Measurements from ENCODE around the gene PUDP.
A peak's percentile ranks its signal among the peaks of the same experiment; 100 is the strongest.

The PUDP gene

DNA sequence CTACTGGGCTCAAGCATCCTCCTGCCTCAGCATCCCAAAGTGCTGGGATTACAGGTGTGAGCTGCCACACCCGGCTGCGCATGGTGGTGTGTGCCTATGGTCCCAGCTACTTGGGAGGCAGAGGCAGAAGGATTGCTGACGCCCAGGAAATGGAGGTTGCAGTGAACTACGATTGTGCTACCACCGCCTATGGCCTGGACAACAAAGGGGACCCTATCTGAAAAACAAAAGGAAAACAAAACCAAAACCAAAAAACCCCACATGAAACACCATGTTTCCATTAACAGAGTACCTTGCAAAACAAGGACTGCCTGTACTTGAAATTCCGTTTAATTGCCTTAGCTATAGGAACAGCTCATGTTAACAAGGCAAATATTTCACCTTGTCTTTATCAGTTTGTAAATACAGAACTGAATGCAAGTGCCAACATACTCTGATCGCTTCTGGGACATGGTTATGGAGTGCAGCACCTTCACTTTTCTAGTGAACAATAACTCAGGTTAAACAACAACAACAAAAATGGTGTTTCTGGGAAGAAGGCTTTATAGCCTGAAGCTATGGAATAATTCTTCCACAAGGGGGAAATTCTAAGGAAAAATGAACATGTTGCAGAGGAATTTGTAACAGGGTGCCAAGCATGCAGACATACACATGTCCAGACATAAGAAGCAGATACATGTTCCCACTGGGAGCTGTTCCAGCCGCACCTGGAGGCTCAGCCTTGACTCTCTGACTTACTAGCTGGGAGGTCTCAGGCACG is 73.6 kb downstream of the PUDP start:
- no peak for DNase-seq (ENCODE audit: low read depth, low spot score)

DNA sequence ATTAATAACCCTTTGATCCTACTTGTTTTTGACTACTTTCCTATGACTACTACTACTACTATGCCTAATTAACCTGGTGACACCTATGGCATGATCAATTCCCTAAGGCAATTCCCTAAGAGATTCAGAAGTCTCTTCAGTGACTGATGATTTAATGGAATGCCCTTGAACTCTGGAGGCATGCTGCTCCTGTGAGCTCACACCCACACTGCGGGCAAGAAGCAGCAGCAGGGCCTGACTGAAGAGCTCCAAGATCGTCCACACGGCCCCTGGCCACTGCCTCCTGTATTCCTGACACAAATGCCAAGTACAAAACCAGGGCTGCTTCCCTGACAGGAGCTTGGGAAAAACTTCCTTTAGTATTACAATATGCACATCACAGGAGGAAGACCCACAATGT is 74.6 kb downstream of the PUDP start:
- no peak for DNase-seq (ENCODE audit: low read depth, low spot score)

- DNase-seq (ENCODE audit: low read depth, low spot score), result no peak
These were observed 75.1 kb downstream of the PUDP start for GRCh38 chrX:7072856-7073255.

DNA sequence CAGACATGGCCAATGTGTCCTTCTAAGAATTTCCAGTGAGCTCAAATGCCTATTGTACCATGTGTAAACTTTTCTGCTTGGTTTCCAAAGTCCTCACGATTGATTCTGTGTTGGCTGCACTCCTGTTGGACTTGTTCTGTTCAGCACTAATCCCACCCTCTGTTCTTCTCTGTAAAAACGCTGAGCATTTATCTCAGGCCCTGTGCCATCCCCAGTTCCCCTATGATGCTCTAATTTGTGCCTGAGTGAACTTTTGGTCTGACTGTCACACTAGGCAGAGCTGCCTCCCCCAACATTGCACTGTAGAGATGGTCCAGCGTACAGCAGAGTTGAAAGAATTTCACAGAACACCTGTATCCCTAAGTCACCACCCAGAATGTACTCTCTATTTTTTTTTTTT is 76.6 kb downstream of the PUDP start:
- DNase-seq (ENCODE audit: low read depth, low spot score), result no peak

- no peak for DNase-seq (ENCODE audit: low read depth, low spot score)
These were observed 78.4 kb downstream of the PUDP start for GRCh38 chrX:7069556-7069955.

GRCh38 chrX:7068939-7069367 is 79.0 kb downstream of the PUDP start:
- peak; percentile 48 for DNase-seq (ENCODE audit: low read depth, low spot score)

- DNase-seq (ENCODE audit: low read depth, low spot score), result no peak
These were observed 80.7 kb downstream of the PUDP start for GRCh38 chrX:7067256-7067655.

DNA sequence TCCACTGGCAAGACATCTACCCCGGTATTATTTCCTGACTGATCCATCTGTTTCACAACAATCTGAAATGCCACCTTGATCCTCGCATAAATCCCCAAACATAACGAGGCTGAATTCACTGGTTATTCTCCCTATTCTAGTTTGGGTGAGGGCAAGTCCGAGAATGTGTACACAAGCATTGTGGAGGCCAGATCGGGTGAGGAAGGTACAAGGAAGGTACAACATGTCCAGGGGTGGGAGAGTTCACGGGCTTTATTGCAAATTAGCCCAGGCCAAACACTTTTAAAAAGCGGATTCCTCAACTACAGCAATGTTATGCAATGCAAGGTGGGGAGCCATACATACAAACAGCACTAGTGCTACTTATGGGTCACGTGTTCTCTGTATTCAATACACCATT is 82.5 kb downstream of the PUDP start:
- DNase-seq (ENCODE audit: low read depth, low spot score), result no peak

GRCh38 chrX:7062903-7063302 is 85.0 kb downstream of the PUDP start:
- no peak for DNase-seq (ENCODE audit: low read depth, low spot score)

GRCh38 chrX:7062276-7062675 is 85.7 kb downstream of the PUDP start:
- DNase-seq (ENCODE audit: low read depth, low spot score), result no peak

- DNase-seq (ENCODE audit: low read depth, low spot score), result no peak
These were observed 86.5 kb downstream of the PUDP start for GRCh38 chrX:7061429-7061828.

GRCh38 chrX:7060444-7060843 is 87.5 kb downstream of the PUDP start:
- no peak for DNase-seq (ENCODE audit: low read depth, low spot score)

GRCh38 chrX:7059859-7060258 is 88.1 kb downstream of the PUDP start:
- no peak for DNase-seq (ENCODE audit: low read depth, low spot score)

- no peak for DNase-seq (ENCODE audit: low read depth, low spot score)
These were observed 88.6 kb downstream of the PUDP start for GRCh38 chrX:7059214-7059838.

DNA sequence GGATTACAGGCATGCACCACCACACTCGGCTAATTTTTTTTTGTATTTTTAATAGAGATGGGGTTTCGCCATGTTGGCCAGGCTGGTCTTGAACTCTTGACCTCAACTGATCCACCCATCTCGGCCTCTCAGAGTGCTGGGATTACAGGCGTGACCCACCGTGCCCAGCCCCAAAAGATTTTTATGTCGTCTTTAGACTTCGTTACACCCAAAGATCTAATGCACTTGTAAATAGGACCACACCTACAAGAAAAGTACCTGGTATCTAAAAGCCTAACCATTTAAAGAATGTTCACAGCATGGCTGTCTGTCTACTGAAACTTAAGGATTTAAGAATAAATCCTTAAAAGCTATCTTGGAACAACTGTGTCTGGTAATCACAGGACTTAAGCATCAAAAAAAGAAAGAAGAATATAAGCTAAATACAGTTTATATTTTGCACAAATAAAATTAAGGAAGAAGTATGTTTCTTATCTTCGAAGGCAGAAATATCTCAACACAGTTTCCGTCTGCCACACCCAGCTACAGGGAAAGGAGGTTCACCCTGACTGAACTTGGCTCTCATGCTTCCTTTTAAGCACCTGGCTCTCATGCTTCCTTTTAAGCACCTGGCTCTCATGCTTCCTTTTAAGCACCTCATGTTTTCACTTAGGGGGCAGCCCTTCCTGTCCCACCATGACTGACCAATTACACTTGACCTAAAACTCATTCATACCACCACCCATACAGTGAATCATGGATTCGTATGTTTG is 92.4 kb downstream of the PUDP start:
- no peak for DNase-seq (ENCODE audit: low read depth, low spot score)

DNA sequence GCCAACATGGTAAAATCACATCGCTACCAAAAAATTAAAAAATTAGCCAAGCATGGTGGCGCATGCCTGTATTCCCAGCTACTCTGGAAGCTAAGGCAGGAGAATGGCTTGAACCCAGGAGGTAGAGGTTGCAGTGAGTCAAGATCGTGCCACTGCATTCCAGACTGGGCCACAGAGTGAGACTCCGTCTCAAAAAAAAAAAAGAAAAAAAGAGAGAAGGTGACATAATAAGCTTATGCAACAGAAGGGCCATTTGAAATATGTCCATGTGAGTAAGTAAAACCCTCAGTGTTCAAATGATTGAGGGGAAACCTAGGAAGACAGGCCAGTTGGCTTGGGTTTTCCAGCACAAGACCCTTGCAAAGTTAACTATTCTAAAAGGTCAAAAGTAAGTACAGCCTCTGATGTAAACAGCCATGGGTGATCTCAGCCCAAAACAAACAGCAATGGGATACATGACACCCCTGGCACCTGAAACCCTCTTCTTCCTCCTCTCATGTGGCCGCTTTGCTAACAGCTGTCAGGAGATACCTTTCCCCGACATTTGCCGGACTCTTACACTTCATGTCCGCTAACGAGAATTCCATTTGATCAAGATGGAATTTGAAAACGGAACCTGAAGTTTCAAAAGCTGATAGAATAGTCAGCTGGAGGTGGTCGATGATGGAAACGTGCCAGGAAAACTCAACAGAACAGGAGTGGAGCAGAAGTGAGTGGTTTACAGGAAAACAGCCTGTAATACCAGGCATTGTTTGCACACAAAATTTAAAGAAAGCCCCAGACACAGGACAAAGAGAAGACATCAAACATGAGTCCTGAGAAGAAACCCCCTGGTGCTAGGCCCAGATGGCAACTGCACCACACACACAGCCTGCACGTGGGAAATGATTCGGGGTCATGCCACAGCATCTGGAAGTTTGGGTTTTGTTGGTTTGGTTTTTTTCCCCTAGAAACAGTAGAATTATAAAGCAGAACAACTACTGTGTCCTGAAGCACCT is 93.4 kb downstream of the PUDP start:
- peak; percentile 24 for DNase-seq (ENCODE audit: low read depth, low spot score)

GRCh38 chrX:7052541-7052940 is 95.4 kb downstream of the PUDP start:
- no peak for DNase-seq (ENCODE audit: low read depth, low spot score)

DNA sequence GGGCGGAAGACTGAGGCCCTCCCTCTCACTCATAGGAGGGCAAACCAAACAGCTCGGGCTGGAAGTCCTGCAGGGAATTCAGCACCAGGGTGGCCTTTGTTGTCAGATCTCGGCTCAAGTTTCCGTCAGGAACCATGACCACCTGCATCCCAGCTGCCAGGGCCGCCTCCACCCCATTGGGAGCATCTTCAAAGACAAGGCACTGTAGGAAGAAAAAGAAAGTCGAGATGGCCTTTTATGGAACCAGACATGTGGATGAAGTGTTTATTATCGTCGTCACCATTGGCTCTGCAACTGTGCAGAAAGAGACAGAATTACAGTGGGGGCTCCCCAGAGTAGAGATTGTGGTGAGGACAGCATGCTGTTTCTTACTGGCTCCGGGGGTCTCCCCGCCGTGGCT is 97.7 kb downstream of the PUDP start:
- DNase-seq (ENCODE audit: low read depth, low spot score), result no peak

DNA sequence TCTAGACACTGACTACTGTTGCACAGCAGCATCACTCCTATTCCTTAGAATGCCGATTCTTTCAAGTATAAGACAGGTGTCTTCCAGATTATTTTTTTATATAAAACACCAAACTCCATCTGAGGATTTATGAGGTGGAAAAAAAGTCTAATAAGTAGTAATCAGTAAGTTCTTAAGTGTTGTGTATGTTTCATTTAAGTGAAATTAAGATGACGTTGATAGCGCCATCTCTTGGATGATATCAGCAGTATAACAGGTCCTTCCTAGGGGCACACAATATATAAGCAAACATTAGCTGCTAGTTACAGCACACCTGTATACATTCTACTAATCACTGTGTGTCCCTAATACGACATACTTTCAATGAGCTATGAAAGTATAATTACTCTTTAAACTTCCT is 100.0 kb downstream of the PUDP start:
- DNase-seq (ENCODE audit: low read depth, low spot score), result no peak

- no peak for DNase-seq (ENCODE audit: low read depth, low spot score)
These were observed 102.6 kb downstream of the PUDP start for GRCh38 chrX:7045238-7045955.
